ENCODE data around the gene SNRPB.
"Not testable (repeated sequence)": the region's sequence is repeated elsewhere in the genome, so short reads cannot be mapped to it uniquely, and the experiment has no call there.

SNRPB gene

GRCh38 chr20:2470423-2471193, at the start of gene SNRPB:
TSS of gene SNRPB (minus strand) at chr20:2470789. CDS start at chr20:2470690, 99 bp downstream.
- peak; percentile 94 for DNase-seq (ENCODE audit: low spot score)

GRCh38 chr20:2519115-2519809, 48.7 kb upstream of the SNRPB start:
- DNase-seq (ENCODE audit: low spot score) = no peak

GRCh38 chr20:2518558-2518957, 48.0 kb upstream of the SNRPB start:
- DNase-seq (ENCODE audit: low spot score) = no peak

DNA sequence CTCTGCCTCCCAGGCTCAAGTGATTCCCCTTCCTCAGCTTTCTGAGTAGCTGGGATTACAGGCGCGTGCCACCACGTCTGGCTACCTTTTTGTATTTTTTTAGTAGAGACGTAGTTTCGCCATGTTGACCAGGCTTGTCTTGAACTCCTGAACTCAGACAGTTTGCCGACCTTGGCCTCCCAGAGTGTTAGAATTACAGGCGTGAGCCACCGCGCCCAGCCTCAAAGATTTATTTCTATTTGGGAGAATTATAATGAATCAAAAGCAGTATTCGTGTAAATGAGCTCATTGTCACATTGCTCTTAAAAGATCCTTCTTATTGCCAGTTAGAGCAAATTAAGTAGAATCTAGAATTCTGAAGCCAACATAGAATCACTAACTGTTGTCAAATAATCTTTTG, 47.5 kb upstream of the SNRPB start:
- no peak for DNase-seq (ENCODE audit: low spot score)

DNA sequence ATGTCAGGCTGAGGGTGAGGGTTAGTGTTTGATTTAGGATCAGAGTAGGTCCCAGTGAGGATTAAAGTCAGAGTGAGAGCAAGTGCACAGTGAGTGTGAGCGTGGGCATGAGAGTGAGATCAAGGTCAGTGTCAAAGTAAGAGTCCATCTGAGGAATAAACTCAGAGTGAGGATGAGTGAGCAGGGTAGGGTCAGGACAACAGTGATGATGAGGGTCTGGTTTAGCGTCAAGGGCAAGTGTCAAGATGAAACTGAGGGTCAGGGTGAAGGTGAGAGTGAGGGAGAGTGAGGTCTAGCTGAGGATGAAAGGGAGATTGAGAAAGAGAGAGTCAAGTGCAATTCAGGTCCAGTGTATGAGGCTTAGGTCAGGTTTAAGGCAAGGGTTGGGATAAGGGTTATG, 45.8 kb upstream of the SNRPB start:
- DNase-seq (ENCODE audit: low spot score) = no peak

DNA sequence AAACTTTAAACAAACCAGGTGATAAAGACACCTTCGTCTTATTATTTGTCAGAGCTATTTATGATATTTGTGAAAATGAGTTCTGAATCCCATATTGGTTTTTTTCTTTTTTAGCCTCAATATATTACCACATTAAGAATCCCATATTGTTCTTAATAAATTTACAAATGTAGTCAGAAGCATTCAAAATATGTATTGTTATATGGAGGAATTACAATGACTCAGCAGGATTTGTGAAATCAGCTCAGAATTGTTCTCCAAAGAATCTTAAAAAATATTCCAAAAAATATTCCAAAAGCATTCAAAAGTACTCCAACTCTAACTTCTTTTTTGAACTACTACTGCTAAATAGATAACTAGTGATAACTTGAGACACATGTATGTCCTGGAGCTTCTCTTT, 44.6 kb upstream of the SNRPB start:
- no peak for DNase-seq (ENCODE audit: low spot score)

DNA sequence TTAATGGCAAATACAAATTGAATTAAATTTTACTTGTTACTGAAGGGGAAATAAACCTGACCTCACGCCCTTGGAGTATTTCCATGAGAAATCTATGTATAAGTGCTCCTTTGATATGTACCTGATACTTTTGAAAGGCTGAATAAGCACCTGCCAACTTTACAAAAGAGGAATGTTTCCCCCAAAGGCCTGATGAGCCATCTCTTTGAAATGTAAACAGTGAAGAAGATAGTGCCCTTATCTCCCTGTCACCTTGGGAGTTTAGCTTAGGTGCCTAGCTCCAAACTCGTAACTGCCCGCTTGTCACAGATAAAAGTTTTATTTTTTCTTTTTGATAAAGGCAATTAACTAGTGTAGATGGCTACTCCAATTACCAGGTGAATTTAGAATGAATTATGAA, 39.2 kb upstream of the SNRPB start:
- DNase-seq (ENCODE audit: low spot score) = no peak

- DNase-seq (ENCODE audit: low spot score) = no peak
These were observed 38.8 kb upstream of the SNRPB start for GRCh38 chr20:2509468-2509781.

DNA sequence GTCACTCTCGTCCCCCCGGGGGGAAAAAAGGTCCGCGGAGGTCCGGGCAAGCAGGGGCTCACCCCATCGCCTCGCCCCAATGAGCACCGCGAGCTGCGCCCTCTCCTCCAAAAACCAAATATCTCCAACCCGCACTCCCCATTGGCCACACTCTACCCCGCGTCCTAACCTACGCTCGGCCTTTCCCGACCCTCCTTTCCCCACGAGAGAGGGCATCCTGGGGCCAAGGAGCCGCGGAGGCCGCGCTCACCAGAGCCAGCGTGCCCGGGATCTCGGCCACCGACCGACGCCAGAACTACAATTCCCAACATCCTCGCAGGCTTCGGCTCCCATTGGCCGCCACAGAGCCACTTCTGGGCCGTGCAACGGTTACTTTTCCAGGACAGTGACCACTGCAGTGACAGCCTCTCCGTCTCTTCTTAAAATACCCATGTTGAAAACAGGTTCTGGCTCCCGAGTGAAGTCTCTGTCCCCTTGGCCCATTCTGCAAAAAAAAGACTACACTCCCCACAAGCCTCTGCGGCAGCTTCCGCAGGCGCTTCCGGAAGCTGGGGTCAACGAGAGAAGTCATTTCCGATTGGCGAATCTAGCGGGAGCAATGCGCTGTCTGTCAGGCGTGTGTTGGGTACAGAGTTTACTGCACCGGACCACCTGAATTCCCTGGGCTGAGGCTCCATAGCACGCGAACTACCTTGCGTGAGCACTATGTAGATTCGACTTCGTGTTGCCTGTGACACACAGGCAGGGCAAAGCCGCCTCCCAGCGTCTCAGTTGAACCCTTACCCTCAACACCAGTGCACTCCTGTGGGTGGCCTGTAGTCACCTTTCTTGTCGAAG, 38.3 kb upstream of the SNRPB start, which contains the start of gene ZNF343:
TSS of gene ZNF343 (minus strand) at position 285 of the 837 bp plus-strand sequence. CDS start 15,020 bp downstream, outside the sequence.
- peak; percentile 86 for DNase-seq (ENCODE audit: low spot score)

GRCh38 chr20:2507875-2508630, 37.5 kb upstream of the SNRPB start:
- peak; percentile 38 for DNase-seq (ENCODE audit: low spot score)

DNA sequence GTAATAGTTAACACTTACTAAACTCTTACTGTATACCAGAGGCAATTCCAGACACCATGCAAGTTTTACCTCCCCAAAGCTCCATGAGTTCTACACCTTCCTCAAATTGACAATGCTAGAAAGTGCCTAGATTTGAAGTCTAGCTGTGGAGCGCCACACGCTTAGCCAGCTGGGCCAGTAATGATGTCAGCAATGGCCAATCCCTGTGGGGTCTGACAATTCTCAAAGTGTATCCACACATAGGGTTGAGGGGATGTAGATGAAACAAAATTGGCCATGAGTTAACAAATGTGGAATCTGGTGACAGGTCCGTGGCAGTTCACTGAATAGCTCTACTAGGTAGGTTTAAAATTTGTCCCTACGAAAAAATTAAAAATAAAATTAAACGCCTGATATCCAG, 36.9 kb upstream of the SNRPB start:
- no peak for DNase-seq (ENCODE audit: low spot score)

- not testable (repeated sequence) for DNase-seq (ENCODE audit: low spot score)
These were observed 35.8 kb upstream of the SNRPB start for GRCh38 chr20:2506426-2506825.

DNA sequence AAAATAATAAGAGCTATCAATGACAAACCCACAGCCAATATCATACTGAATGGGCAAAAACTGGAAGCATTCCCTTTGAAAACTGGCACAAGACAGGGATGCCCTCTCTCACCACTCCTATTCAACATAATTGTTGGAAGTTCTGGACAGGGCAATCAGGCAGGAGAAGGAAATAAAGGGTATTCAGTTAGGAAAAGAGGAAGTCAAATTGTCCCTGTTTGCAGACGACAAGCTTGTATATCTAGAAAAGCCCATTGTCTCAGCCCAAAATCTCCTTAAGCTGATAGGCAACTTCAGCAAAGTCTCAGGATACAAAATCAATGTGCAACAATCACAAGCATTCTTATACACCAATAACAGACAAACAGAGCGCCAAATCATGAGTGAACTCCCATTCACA, 34.2 kb upstream of the SNRPB start:
- DNase-seq (ENCODE audit: low spot score) = not testable (repeated sequence)

DNA sequence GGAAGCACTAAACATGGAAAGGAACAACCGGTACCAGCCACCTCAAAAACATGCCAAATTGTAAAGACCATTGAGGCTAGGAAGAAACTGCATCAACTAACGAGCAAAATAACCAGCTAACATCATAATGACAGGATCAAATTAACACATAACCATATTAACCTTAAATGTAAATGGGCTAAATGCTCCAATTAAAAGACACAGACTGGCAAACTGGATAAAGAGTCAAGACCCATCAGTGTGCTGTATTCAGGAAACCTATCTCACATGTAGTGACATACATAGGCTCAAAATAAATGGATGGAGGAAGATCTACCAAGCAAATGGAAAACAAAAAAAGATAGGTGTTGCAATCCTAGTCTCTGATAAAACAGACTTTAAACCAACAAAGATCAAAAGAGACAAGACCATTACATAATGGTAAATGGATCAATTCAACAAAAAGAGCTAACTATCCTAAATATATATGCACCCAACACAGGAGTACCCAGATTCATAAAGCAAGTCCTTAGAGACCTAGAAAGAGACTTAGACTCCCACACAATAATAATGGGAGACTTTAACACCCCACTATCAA, 32.3 kb upstream of the SNRPB start:
- DNase-seq (ENCODE audit: low spot score) = not testable (repeated sequence)

DNA sequence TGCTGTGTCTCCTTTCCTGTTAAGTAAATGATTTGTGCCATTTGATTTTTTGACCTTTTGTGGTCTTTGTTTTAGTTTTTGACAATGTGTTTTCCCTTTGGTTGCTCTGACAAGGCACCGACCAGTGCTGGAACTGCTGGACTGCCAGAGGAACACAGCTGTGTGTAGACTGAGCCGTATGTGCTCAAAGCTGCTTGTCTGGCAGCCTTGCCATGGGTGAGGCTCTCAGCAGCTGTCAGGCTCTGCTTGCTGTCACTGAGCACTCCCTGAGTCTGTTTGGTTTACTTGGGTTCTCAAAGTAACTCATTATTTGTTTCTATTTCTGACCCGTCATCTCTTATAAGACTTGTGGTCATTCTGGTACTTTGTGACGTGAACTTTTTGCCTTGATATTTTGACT, 15.1 kb upstream of the SNRPB start:
- DNase-seq (ENCODE audit: low spot score) = no peak

GRCh38 chr20:2485080-2485479, 14.5 kb upstream of the SNRPB start:
- DNase-seq (ENCODE audit: low spot score) = no peak

DNA sequence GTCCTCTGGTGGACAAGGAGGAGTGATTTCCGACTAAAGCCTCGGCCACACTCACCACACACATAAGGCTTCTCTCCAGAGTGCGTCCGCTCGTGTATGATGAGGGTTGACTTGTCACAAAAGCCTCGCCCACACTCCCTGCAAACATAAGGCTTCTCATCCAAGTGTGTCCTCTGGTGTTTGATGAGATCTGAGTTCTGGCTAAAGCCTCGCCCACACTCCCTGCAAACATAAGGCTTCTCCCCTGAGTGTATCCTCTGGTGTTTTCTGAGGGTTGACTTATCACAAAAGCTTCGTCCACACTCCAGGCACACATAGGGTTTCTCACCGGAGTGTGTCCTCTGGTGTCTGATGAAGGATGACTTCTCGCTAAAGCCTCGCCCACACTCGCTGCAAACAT, 12.9 kb upstream of the SNRPB start:
- DNase-seq (ENCODE audit: low spot score) = no peak

GRCh38 chr20:2480381-2480780, 9.8 kb upstream of the SNRPB start:
- DNase-seq (ENCODE audit: low spot score) = no peak

DNA sequence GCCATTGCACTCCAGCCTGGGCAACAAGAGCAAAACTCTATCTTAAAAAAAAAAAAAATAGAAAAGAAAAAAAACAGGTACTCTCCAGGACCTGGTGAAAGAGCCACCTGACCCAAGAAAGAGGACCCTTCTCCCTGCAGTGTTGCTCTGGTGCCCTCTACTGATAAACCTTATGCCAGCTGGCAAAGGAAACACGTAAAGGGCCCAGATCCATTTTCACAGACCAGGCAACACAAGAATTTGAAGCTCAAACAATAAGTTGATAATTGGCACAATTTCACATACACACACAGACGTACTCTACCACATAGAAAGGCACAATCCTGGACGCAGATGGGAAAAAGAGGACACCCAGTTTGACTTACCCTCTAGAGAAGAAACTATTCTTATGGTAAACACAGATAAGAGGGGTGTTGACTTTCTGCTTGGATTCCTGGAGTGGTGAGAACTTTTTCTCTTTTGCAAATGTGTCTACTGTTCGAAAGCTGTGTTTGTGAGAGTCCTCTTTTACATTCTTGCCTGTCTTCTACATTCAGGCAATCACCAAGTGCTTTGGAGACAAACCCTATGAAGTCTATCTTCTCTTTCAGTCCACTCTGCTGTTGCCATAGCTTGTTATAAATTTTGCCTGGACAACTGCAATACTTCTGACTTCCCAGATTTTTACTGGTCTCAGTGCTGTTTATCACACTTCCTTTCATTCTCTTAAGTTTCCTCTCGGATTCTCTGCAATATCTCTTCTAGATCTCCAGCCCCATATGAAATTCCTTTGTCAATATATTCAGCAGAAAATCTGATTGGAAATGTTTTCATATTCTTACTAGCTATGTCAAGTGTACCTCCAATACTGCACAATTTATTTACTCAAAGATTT, 6.4 kb upstream of the SNRPB start:
- no peak for DNase-seq (ENCODE audit: low spot score)

GRCh38 chr20:2475850-2476741, 5.5 kb upstream of the SNRPB start:
- no peak for DNase-seq (ENCODE audit: low spot score)
